ENCODE results near the gene ZDHHC21.
A peak's percentile ranks its signal among the peaks of the same experiment; 100 is the strongest.

Gene ZDHHC21

GRCh38 chr9:14705079-14705478, 11.8 kb upstream of the ZDHHC21 start:
- no peak for TF ChIP-seq CTCF (IDR thresholded peaks at IDR 0.05; ENCODE audit: borderline replicate concordance, control extremely low read depth, extremely low read depth, insufficient read depth, missing control alignments)
- DNase-seq (ENCODE audit: low spot score) = no peak
- in situ Hi-C loops (cut with MboI; ENCODE audit: low sequenced_read_pairs, unreplicated experiment) = no loop called here

GRCh38 chr9:14704281-14704680, 11.0 kb upstream of the ZDHHC21 start:
- no peak for DNase-seq (ENCODE audit: low spot score)
- no peak for TF ChIP-seq CTCF (IDR thresholded peaks at IDR 0.05; ENCODE audit: borderline replicate concordance, control extremely low read depth, extremely low read depth, insufficient read depth, missing control alignments)
- in situ Hi-C loops (cut with MboI; ENCODE audit: low sequenced_read_pairs, unreplicated experiment) = no loop called here

- no peak for TF ChIP-seq CTCF (IDR thresholded peaks at IDR 0.05; ENCODE audit: borderline replicate concordance, control extremely low read depth, extremely low read depth, insufficient read depth, missing control alignments)
- in situ Hi-C loops (cut with MboI; ENCODE audit: low sequenced_read_pairs, unreplicated experiment) = no loop called here
- DNase-seq (ENCODE audit: low spot score) = no peak
Observed at GRCh38 chr9:14702200-14702720, 9.0 kb upstream of the ZDHHC21 start.

- no peak for TF ChIP-seq CTCF (IDR thresholded peaks at IDR 0.05; ENCODE audit: borderline replicate concordance, control extremely low read depth, extremely low read depth, insufficient read depth, missing control alignments)
- peak; percentile 57 for DNase-seq (ENCODE audit: low spot score)
- in situ Hi-C loops (cut with MboI; ENCODE audit: low sequenced_read_pairs, unreplicated experiment) = no loop called here
Observed at GRCh38 chr9:14692470-14693250, 572 bp downstream of the ZDHHC21 start.

GRCh38 chr9:14690948-14691730, 2.1 kb downstream of the ZDHHC21 start:
- in situ Hi-C loops (cut with MboI; ENCODE audit: low sequenced_read_pairs, unreplicated experiment) = no loop called here
- TF ChIP-seq CTCF (IDR thresholded peaks at IDR 0.05; ENCODE audit: borderline replicate concordance, control extremely low read depth, extremely low read depth, insufficient read depth, missing control alignments) = no peak
- no peak for DNase-seq (ENCODE audit: low spot score)

GRCh38 chr9:14687042-14687719, 6.1 kb downstream of the ZDHHC21 start:
- in situ Hi-C loops (cut with MboI; ENCODE audit: low sequenced_read_pairs, unreplicated experiment) = no loop called here
- no peak for DNase-seq (ENCODE audit: low spot score)
- TF ChIP-seq CTCF (IDR thresholded peaks at IDR 0.05; ENCODE audit: borderline replicate concordance, control extremely low read depth, extremely low read depth, insufficient read depth, missing control alignments) = no peak

Measured in GM13976 (cell line).